ENCODE results near the gene TSPAN4.

TSPAN4 gene, protein sequence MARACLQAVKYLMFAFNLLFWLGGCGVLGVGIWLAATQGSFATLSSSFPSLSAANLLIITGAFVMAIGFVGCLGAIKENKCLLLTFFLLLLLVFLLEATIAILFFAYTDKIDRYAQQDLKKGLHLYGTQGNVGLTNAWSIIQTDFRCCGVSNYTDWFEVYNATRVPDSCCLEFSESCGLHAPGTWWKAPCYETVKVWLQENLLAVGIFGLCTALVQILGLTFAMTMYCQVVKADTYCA

GRCh38 chr11:842370-843002, at the start of gene TSPAN4, which contains the start of gene POLR2L:
Gene TSPAN4 (plus strand): TSS chr11:842852. CDS start chr11:850305, 7,453 bp downstream.
Gene POLR2L (minus strand): TSS chr11:842529. CDS start chr11:842508, 21 bp downstream.
- FAIRE-seq, result no peak

DNA sequence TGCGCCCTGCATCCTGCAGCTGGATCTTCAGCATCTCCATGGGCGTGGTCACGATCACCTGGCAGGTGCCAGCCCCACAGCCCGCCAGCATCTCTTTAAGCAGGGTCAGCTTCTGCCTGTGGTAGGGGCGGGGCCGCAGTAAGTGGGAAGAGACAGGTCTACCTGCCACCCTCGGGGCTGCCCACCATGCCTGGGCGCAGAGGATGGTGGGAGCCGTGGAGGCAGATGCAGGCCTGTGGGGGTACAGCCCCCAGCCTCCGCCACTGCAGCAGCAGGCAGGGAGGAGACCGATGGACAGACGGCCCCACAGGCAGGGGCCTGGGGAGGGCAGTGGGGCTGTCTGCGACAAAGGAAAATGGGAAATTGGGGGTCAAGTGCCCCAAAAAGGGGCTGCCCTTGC, 49.8 kb upstream of the TSPAN4 start:
- FAIRE-seq, result no peak

- FAIRE-seq, result no peak
Observed at GRCh38 chr11:793556-793955, 49.1 kb upstream of the TSPAN4 start.

- no peak for FAIRE-seq
Observed at GRCh38 chr11:794013-794765, 48.5 kb upstream of the TSPAN4 start.

- FAIRE-seq, result no peak
Observed at GRCh38 chr11:794766-795633, 47.7 kb upstream of the TSPAN4 start.

DNA sequence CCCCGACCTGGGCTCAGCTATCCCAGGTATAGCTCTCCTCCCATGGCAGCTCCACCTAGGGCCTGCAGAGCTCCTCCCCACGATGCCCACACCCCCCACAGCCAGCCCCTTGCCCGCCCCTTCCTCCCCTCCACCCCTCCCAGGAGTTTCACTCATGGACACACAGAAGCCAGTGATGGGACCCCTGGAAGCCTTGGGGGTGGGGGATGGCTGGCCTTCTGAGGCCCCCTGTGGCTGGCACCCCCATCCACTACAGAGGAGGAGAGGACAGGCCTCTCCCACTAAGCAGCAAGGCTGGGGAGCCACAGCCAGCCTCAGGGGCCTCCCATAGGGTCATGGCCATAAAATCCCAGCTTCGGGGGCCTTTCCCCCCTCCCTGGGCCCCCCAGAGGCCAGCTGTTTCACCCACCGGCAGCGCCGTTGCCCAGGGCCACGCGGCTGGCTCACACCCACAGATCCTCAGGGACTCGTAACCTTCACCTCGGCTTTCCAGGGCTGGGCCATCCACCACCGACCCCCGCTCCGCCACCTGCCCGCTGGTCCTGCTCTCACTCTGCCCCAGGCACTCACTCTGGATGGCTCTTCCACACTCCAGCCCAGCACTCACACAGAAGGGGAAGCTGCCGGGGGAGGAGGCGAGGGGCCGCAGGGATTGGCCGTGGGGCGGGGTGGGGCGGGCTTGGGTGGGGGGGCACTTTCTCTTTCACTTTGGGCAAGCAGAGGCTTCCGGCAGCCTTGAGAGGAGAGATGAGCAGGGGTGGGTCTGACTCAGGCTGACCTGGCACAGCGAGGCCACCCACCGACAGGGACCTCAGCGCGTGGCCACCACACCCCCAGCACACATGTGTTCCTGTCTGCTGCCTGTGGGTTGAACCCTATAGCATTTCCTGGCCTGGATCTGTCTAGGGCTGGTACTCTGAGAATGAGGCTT, 46.8 kb upstream of the TSPAN4 start:
- no peak for FAIRE-seq

DNA sequence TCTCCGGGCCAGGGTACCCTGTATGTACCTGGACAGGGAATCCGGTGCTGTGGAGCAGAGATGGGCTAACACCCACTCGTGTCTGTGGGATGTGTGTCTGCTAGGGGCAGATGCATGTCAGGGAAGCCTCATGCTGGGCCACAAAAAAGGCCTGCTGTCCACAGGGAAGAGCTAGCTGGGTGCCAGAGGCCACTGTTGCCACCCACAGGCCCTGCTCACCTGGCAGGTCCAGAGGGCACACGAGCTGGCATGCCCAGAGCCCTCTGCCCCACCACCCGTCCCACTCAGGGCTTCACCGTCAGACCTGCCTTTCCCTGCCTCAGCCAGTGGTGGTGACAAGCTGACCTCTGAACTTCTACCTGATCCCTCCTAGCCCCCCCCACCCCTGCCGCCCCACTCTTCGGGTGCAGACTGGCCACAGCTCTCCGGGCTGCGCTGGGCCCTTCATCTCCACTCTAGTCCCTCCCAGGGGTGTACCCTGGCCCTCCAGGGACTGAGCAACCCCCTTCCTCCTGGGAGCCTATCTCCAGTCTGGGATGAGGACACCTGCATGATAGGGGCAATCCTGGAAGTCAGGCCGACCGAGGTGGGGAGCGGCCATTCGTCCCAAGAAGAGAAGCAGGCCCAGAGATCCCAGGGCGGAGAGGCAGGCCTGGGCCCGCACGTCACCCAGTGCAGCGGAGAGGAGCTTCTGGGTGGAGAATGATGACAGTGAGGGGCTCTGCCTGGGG, 45.9 kb upstream of the TSPAN4 start:
- no peak for FAIRE-seq

DNA sequence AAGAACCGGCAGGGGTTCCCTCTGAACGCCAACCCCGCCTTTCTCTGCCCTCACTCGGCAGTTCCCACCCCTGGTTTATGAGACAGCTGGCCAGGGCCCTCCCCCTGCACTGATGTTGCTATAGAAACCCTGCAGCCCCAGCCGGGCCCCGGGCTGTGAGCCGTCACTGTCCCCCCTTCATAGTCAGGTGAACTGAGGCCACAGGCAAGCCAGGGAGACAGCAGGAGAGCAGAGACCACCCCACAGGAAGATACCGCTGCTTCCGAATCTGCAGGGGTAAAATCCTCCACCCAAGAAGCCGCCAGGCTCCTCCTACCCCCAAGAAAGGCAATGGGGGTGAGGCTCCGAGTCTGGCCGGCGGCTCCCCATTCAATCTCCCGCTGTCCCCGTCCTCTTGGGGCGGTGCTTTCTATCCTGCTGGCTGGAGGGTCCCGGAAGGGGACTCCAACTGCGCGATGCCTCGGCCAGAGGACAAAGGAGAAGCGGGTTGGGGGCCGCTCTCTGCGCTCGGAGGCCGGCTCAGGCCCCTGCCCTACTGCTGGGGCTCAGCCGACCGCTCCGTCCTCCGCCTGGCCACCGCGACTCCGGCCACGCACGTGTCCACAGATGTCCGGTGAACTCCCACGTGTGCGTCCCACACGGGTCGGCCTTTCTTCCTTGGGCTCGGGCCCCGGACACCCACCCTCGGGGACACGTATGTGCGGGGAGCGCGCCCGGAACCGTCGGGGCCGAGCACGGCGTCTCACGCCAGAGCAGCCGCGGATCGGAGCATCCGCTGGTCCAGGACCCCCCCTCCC, 45.2 kb upstream of the TSPAN4 start:
- FAIRE-seq, result no peak

GRCh38 chr11:798093-798713, 44.4 kb upstream of the TSPAN4 start, which contains the start of gene SLC25A22:
Gene SLC25A22 (minus strand): TSS chr11:798281. CDS start chr11:795006, 3,275 bp downstream.
- FAIRE-seq, result no peak

GRCh38 chr11:799641-800316, 42.9 kb upstream of the TSPAN4 start:
- FAIRE-seq, result no peak

DNA sequence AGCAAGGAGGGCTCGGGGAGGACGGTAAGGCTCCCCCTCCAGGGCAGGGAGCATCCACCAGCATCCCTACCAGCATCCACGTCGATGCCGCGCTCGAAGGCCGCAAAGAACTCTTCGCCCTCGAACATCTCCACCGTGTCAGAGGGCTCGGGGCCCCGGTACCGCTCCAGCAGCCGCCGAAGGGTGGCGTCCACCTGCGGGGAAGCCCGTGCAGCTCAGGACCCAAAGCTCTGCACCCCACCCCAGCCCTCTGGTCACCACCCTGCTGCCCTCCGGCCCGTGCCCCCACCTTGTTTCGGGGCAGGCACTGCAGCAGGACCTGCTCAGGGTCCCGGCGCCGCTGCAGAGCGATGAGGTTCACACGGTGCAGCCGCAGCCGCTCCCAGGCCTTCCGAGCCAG, 42.2 kb upstream of the TSPAN4 start:
- no peak for FAIRE-seq

DNA sequence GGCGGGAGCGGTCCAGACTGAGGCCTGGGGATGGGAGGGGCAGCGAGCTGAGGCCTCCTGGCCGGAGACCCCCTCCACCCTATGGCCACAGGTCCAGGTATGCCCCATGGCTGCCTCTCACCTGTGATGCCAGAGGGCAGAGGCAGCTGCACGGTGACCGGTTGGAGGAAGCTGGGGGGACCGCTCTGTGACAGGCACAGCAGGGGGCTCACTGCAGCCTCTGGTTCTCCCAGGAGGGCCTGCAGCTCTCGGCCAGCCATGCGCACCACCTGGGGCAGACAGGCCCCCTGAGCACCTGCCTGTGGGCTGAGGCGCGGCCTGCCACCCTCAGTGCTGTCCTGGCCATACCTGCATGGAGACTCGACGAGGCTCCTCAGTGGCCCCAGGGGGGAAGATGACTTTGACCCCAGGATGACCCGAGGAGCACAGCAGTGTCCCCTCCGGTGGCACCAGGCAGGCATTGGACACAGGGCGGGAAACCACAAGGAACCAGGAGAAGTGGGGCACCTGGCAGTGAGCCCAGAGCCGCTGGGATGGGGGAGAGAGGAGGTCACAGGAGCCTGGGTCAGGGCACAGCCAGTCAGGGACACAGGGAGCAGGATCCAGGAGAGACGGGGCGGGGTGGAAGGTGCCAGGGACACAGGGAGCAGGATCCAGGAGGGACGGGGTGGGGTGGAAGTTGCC, 41.4 kb upstream of the TSPAN4 start:
- FAIRE-seq, result no peak

DNA sequence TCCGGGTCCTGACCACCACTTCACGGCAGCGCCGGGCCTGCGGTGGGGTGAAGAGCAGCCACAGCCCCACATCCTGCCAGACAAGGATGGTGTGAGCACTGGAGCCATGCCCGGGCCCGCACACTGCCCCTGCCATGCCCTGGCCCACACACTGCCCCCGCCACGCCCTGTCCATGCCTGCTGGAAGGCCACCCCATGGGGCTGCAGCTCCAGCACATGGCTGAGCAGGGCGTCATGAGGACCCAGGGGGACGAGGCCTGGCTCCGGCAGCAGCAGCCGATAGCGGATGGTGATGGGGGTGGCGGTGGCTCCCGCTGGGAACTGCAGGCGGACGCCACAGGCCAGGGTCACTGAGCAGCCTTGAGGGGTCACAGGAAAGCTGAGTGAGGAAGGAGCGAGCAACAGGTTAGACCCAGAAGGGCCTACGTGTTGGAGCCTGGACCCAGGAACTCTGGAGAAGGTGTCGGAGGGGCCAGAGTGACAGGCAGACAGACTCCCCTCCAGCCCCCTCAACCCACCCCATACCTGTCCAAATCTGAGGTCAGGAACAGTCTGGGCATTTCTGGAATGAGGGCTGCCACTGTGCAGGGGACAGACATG, 40.5 kb upstream of the TSPAN4 start:
- FAIRE-seq, result no peak

- FAIRE-seq, result no peak
Observed at GRCh38 chr11:802693-803466, 39.8 kb upstream of the TSPAN4 start.

GRCh38 chr11:803467-803742, 39.2 kb upstream of the TSPAN4 start:
- FAIRE-seq, result no peak

GRCh38 chr11:803770-804598, 38.7 kb upstream of the TSPAN4 start:
- no peak for FAIRE-seq
